H9 (cell line): ENCODE results near the gene NSD1. TPM values are rescaled to one million over a fixed set of nuclear protein-coding genes. Genes with fewer than 3 reads are reported as not detected.
A peak's percentile ranks its signal among the peaks of the same experiment; 100 is the strongest.

Source experiments
- DNase-seq: peaks from one replicate; pipeline ENCODE4 v3.0.0-alpha.2; 2017
- H2AFZ ChIP-seq: one replicate; pipeline ENCODE4 v1.6.1; 2013; ENCODE audit warnings: mild to moderate bottlenecking, low read length, control low read depth, moderate library complexity
- H2AK5ac ChIP-seq: 2 replicates; pipeline ENCODE4 v1.6.1; 2013; ENCODE audit warnings: low read length, control low read depth, mixed read lengths; ENCODE audit not compliant: insufficient read length
- H2BK120ac ChIP-seq: one replicate; pipeline ENCODE4 v1.6.1; 2013; ENCODE audit warnings: low read depth, mild to moderate bottlenecking, low read length, control low read depth, inconsistent platforms; ENCODE audit not compliant: poor library complexity, severe bottlenecking
- H2BK12ac ChIP-seq: 2 replicates; pipeline ENCODE4 v1.6.1; 2013; ENCODE audit warnings: low read length, control low read depth, mixed read lengths, low read depth; ENCODE audit not compliant: insufficient read length
- H2BK15ac ChIP-seq: 2 replicates; pipeline ENCODE4 v1.6.1; 2013; ENCODE audit warnings: low read depth, low read length, control low read depth
- H2BK20ac ChIP-seq: one replicate; pipeline ENCODE4 v1.6.1; 2013; ENCODE audit warnings: low read depth, mild to moderate bottlenecking, low read length, control low read depth, inconsistent platforms; ENCODE audit not compliant: poor library complexity, severe bottlenecking
- H2BK5ac ChIP-seq: 2 replicates; pipeline ENCODE4 v1.6.1; 2013; ENCODE audit warnings: low read length, control low read depth, mixed read lengths; ENCODE audit not compliant: insufficient read length
- H3K14ac ChIP-seq: 2 replicates; pipeline ENCODE4 v1.6.1; 2013; ENCODE audit warnings: low read length, control low read depth; ENCODE audit not compliant: insufficient read depth
- H3K18ac ChIP-seq: 2 replicates; pipeline ENCODE4 v1.6.1; 2013; ENCODE audit warnings: low read depth, mild to moderate bottlenecking, mixed read lengths, low read length, control low read depth; ENCODE audit not compliant: insufficient read length
- H3K23ac ChIP-seq: 2 replicates; pipeline ENCODE4 v1.6.1; 2013; ENCODE audit warnings: low read length, control low read depth, mixed read lengths, low read depth; ENCODE audit not compliant: insufficient read length
- H3K23me2 ChIP-seq: 2 replicates; pipeline ENCODE4 v1.6.1; 2013; ENCODE audit warnings: low read depth, mild to moderate bottlenecking, mixed read lengths, low read length, control low read depth; ENCODE audit not compliant: insufficient read length, poor library complexity, severe bottlenecking
- H3K27ac ChIP-seq: 2 replicates; pipeline ENCODE4 v1.5.1; 2013; ENCODE audit warnings: low read length, control low read depth, mixed read lengths, low read depth; ENCODE audit not compliant: insufficient read length
- H3K27me3 ChIP-seq: 2 replicates; pipeline ENCODE4 v1.6.1; 2013; ENCODE audit warnings: low read length, control low read depth, inconsistent platforms; ENCODE audit not compliant: insufficient read depth
- H3K4ac ChIP-seq: 2 replicates; pipeline ENCODE4 v1.6.1; 2013; ENCODE audit warnings: low read depth, mild to moderate bottlenecking, control low read depth, inconsistent platforms, low read length, moderate library complexity
- H3K4me1 ChIP-seq: 2 replicates; pipeline ENCODE4 v1.6.1; 2013; ENCODE audit warnings: low read length, control low read depth, inconsistent platforms; ENCODE audit not compliant: insufficient read depth
- H3K4me2 ChIP-seq: 2 replicates; pipeline ENCODE4 v1.6.1; 2013; ENCODE audit warnings: low read length, control low read depth, mixed read lengths; ENCODE audit not compliant: insufficient read length, insufficient read depth
- H3K56ac ChIP-seq: 2 replicates; pipeline ENCODE4 v1.6.1; 2013; ENCODE audit warnings: low read depth, mild to moderate bottlenecking, mixed read lengths, low read length, control low read depth; ENCODE audit not compliant: insufficient read length
- H3K79me1 ChIP-seq: 2 replicates; pipeline ENCODE4 v1.6.1; 2013; ENCODE audit warnings: low read depth, mild to moderate bottlenecking, moderate library complexity, low read length, control low read depth, inconsistent platforms; ENCODE audit not compliant: insufficient read depth, poor library complexity, severe bottlenecking
- H3K79me2 ChIP-seq: 2 replicates; pipeline ENCODE4 v1.6.1; 2013; ENCODE audit warnings: low read length, control low read depth, inconsistent platforms; ENCODE audit not compliant: insufficient read depth
- H3K9ac ChIP-seq: 2 replicates; pipeline ENCODE4 v1.6.1; 2013; ENCODE audit warnings: low read length, control low read depth, mixed read lengths; ENCODE audit not compliant: insufficient read length; ENCODE audit errors: extremely low read depth
- H3K9me3 ChIP-seq: one replicate; pipeline ENCODE4 v1.6.1; 2013; ENCODE audit warnings: low read depth, low read length, inconsistent platforms; ENCODE audit not compliant: control insufficient read depth
- H3T11ph ChIP-seq: one replicate; pipeline ENCODE4 v1.6.1; 2013; ENCODE audit warnings: mild to moderate bottlenecking, low read length, control low read depth, inconsistent platforms
- H4K20me1 ChIP-seq: one replicate; pipeline ENCODE4 v1.6.1; 2013; ENCODE audit not compliant: control insufficient read depth, insufficient read length, insufficient read depth
- H4K5ac ChIP-seq: 2 replicates; pipeline ENCODE4 v1.6.1; 2013; ENCODE audit warnings: low read depth, mild to moderate bottlenecking, mixed read lengths, low read length, control low read depth; ENCODE audit not compliant: insufficient read length
- H4K8ac ChIP-seq: replicated peaks from 2 replicates; pipeline ENCODE4 v1.6.1; 2013; ENCODE audit warnings: low read length, control low read depth, mixed read lengths, low read depth; ENCODE audit not compliant: insufficient read length
- H4K91ac ChIP-seq: 2 replicates; pipeline ENCODE4 v1.6.1; 2013; ENCODE audit warnings: low read depth, mild to moderate bottlenecking, moderate library complexity, mixed read lengths, low read length, control low read depth; ENCODE audit not compliant: insufficient read length
- H3K27ac Mint-ChIP-seq, 3 experiments: 2 replicates in 2 of 3; 3 replicates in 1 of 3; pipeline ENCODE4 v1.8.0; 2020 to 2021; ENCODE audit warnings: mixed read lengths in 3 of 3, mild to moderate bottlenecking in 1 of 3, moderate library complexity in 1 of 3
- H3K27me3 Mint-ChIP-seq: 2 replicates; pipeline ENCODE4 v1.8.0; 2021; ENCODE audit warnings: low read depth, mild to moderate bottlenecking, moderate library complexity, mixed read lengths
- H3K36me3 Mint-ChIP-seq, 3 experiments: 2 replicates in 2 of 3; 3 replicates in 1 of 3; pipeline ENCODE4 v1.8.0; 2020 to 2021; ENCODE audit warnings: low read depth in 3 of 3, mixed read lengths in 3 of 3; ENCODE audit not compliant: insufficient read depth in 1 of 3
- H3K4me1 Mint-ChIP-seq, 2 experiments: 2 replicates each; pipeline ENCODE4 v1.8.0; 2020; ENCODE audit warnings: mixed read lengths in 2 of 2
- H3K4me3 Mint-ChIP-seq, 2 experiments: 2 replicates in 1 of 2; 3 replicates in 1 of 2; pipeline ENCODE4 v1.8.0; 2020 to 2021; ENCODE audit warnings: mild to moderate bottlenecking in 2 of 2, mixed read lengths in 2 of 2, moderate library complexity in 1 of 2
- H3K9me3 Mint-ChIP-seq, 2 experiments: 2 replicates in 1 of 2; 3 replicates in 1 of 2; pipeline ENCODE4 v1.8.0; 2020; ENCODE audit warnings: mild to moderate bottlenecking in 2 of 2, mixed read lengths in 2 of 2, moderate library complexity in 1 of 2
- WGBS: extraction: QIAGEN DNeasy Blood & Tissue Kit; methylation state at CpG from one replicate; pipeline ENCODE4 v1.1.7; 2013; ENCODE audit warnings: missing lambda C conversion rate, low lambda C conversion rate, mixed read lengths; ENCODE audit not compliant: insufficient read length; ENCODE audit errors: extremely low coverage; 5-methylcytosine and 5-hydroxymethylcytosine counted together
- total RNA-seq: library from RNA; stranded (reverse); gene quantifications from 2 replicates; pipeline ENCODE4 v1.2.1, GENCODE V29; 2021
- TF ChIP-seq, protein P1 (sequence below): fragments of 200-600 bp; sonication (generic); conservative IDR thresholded peaks from 3 replicates; pipeline ENCODE4 v1.8.0; 2021; ENCODE audit warnings: antibody characterized with exemption, mild to moderate bottlenecking

NSD1 gene
- total RNA-seq, 1 experiment from 2014 or later: 213 TPM

DNA sequence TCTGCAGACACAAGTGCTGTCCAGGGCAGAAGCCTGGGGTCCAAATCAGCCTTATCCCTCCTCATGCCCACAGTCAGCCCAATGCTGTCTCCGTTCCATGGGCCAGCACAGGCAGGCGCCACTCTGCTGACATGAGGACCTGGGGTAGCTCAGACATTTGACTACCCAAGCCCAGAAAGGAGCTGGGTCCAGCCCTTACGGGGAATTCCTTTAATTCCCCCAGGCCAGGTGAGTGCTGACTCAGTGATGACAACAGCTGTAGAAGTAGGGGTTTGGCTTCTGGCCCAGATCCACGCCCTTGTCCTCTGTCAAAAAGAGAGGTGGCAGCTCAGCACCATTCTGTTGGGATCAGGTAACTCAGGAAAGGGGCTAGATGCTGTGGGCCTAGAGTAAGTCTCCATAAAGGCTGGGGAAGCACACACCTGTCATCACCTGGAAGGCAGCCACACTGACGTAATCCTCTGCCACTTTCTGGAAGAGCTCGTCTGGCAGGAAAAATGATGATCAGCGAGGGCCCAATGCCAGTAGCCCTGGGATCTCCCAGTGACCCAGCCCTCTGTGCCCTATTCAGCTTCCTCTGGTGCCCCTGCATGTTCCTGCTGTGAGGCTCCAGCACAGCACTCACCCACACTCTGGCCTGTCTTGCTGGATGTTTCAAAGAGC, 168.1 kb downstream of the NSD1 start:
- no peaks in the 10 kb centered on the region for H3K9me3 Mint-ChIP-seq
- peaks cover 22 to 56% (median 27%) of the 10 kb centered on the region in 3 experiments for H3K36me3 Mint-ChIP-seq
- no peak overlapping the region for H3K27ac ChIP-seq
- H3K4me1 Mint-ChIP-seq: peaks cover 37 to 59% of the 10 kb centered on the region in 2 experiments
- peaks cover 13% of the 10 kb centered on the region for H3K23me2 ChIP-seq
- no peaks in the 10 kb centered on the region for H4K20me1 ChIP-seq
- no peak overlapping the region for H4K5ac ChIP-seq
- H2AFZ ChIP-seq: no peak overlapping the region
- H3K9me3 ChIP-seq: no peaks in the 10 kb centered on the region
- H4K91ac ChIP-seq: no peak overlapping the region
- no peaks in the 10 kb centered on the region for H3K27me3 ChIP-seq
- H3K23ac ChIP-seq: no peak overlapping the region
- no peak overlapping the region for H2BK20ac ChIP-seq
- H3K4me2 ChIP-seq: no peak overlapping the region
- H3K27me3 Mint-ChIP-seq: peaks cover 1% of the 10 kb centered on the region; the same call in 1 of the 2 replicates
- no CpG with 5 or more reads among the region's 7 CpGs for WGBS
- no peak overlapping the region for H3K4ac ChIP-seq
- no peaks in the 10 kb centered on the region for H3K79me1 ChIP-seq
- no peak overlapping the region for H3K18ac ChIP-seq
- H3K14ac ChIP-seq: no peak overlapping the region
- H3K56ac ChIP-seq: no peak overlapping the region
- H2BK120ac ChIP-seq: no peak overlapping the region
- H3T11ph ChIP-seq: no peak overlapping the region
- H2BK12ac ChIP-seq: no peak overlapping the region
- H3K4me1 ChIP-seq: no peaks in the 10 kb centered on the region
- H3K79me2 ChIP-seq: peaks cover 9% of the 10 kb centered on the region; the same call in 1 of the 2 replicates
- H3K27ac Mint-ChIP-seq: peak overlapping the region in 2 of 3 experiments; percentile 68 to 79; a peak in 3 of 7 replicates
- no peak overlapping the region for H2AK5ac ChIP-seq
- H4K8ac ChIP-seq: no peak overlapping the region
- H3K9ac ChIP-seq: no peak overlapping the region
- DNase-seq: no peak
- no peak overlapping the region for H2BK5ac ChIP-seq
- peak overlapping the region; percentile 93 to 96; a peak in 4 of 5 replicates for H3K4me3 Mint-ChIP-seq
- TF ChIP-seq, protein P1, sequence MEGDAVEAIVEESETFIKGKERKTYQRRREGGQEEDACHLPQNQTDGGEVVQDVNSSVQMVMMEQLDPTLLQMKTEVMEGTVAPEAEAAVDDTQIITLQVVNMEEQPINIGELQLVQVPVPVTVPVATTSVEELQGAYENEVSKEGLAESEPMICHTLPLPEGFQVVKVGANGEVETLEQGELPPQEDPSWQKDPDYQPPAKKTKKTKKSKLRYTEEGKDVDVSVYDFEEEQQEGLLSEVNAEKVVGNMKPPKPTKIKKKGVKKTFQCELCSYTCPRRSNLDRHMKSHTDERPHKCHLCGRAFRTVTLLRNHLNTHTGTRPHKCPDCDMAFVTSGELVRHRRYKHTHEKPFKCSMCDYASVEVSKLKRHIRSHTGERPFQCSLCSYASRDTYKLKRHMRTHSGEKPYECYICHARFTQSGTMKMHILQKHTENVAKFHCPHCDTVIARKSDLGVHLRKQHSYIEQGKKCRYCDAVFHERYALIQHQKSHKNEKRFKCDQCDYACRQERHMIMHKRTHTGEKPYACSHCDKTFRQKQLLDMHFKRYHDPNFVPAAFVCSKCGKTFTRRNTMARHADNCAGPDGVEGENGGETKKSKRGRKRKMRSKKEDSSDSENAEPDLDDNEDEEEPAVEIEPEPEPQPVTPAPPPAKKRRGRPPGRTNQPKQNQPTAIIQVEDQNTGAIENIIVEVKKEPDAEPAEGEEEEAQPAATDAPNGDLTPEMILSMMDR: no peak
- no peak overlapping the region for H2BK15ac ChIP-seq
